Thyroid gland (tissue), 4 donors: ENCODE data around the gene FCHSD2. TPM values are rescaled to one million over a fixed set of nuclear protein-coding genes. Genes with fewer than 3 reads are reported as not detected.
"Not testable (repeated sequence)": the region's sequence is repeated elsewhere in the genome, so short reads cannot be mapped to it uniquely, and the experiment has no call there.

Experiments used
- DNase-seq, 2 donors: peaks; one replicate each; pipeline ENCODE4 v3.0.0-alpha.2; 2019
- H3K27ac ChIP-seq, 3 donors: fragments of 200-600 bp; sonication (generic); 1 replicate in 2 of 3; 2 replicates in 1 of 3; pipeline ENCODE4 v1.5.1; 2016 to 2019; ENCODE audit warnings: mild to moderate bottlenecking in 1 of 3, moderate library complexity in 1 of 3
- H3K27me3 ChIP-seq: fragments of 200-600 bp; sonication (generic); one replicate; pipeline ENCODE4 v1.5.1; 2019
- H3K36me3 ChIP-seq, 2 donors: fragments of 200-600 bp; sonication (generic); one replicate each; pipeline ENCODE4 v1.5.1; 2016 to 2019
- H3K4me1 ChIP-seq, 2 donors: fragments of 200-600 bp; sonication (generic); one replicate each; pipeline ENCODE4 v1.5.1; 2017 to 2019
- H3K4me3 ChIP-seq, 3 donors: fragments of 200-600 bp; sonication (generic); replicated peaks in 1 of 3; 1 replicate in 2 of 3; 2 replicates in 1 of 3; pipeline ENCODE4 v1.5.1; 2016; ENCODE audit warnings: mild to moderate bottlenecking in 1 of 3
- H3K9me3 ChIP-seq: fragments of 200-600 bp; sonication (generic); one replicate; pipeline ENCODE4 v1.5.1; 2017
- CTCF ChIP-seq, 6 experiments: fragments of 200-600 bp in 3 of 6; fragments of 450-650 bp in 3 of 6; sonication (generic) in 3 of 6; IDR thresholded peaks; one replicate each; pipeline ENCODE4 v1.5.1; 2016 to 2019; ENCODE audit warnings: antibody characterized with exemption in 6 of 6, mild to moderate bottlenecking in 2 of 6, inconsistent platforms in 1 of 6, moderate library complexity in 1 of 6
- POLR2A ChIP-seq, 2 donors: fragments of 450-650 bp; IDR thresholded peaks; one replicate each; pipeline ENCODE4 v1.6.1; 2017; ENCODE audit warnings: antibody characterized with exemption in 2 of 2, mild to moderate bottlenecking in 2 of 2, moderate library complexity in 1 of 2
- WGBS, 2 donors: methylation state at CpG; one replicate each; pipeline ENCODE4 v1.1.5; 2017; 5-methylcytosine and 5-hydroxymethylcytosine counted together
- intact Hi-C: fragments of 100-400 bp; cut with DNase I; formaldehyde crosslinking; loops from one replicate; pipeline ENCODE4 v1.15.1; 2023
- total RNA-seq, 4 donors: library from RNA; depleted of rRNA; stranded (reverse); fragments of >200 nt; gene quantifications; one replicate each; pipeline ENCODE4 v1.2.3, GENCODE V29; 2016

Gene FCHSD2
- total RNA-seq, 4 donors from 2014 or later = 13.5 to 21.7 (median 16.9) TPM

- Histone ChIP-seq H3K4me3 (peak overlapping the region; percentile 11 to 81 (median 69)), H3K27ac (peak overlapping the region; percentile 68 to 98 (median 87)), H3K4me1 (peaks cover 24 to 30% of the 10 kb centered on the region in 2 donors), H3K27me3 (no peaks in the 10 kb centered on the region), H3K36me3 (no peaks in the 10 kb centered on the region), H3K9me3 (no peaks in the 10 kb centered on the region)
- intact Hi-C loops = no loop called here
- TF ChIP-seq POLR2A (IDR thresholded peaks at IDR 0.05) (no peak), CTCF (IDR thresholded peaks at IDR 0.05) (peak in 1 of 6 experiments; percentile 6)
- peak; percentile 81 to 82 for DNase-seq
- 2 to 3% methylated on average over 12 to 16 of the region's 47 CpGs for WGBS, 2 donors
These were observed 328.3 kb downstream of the FCHSD2 start for GRCh38 chr11:72813740-72814285.

- Histone ChIP-seq H3K27ac (peak overlapping the region; percentile 68 to 98 (median 87)), H3K36me3 (no peaks in the 10 kb centered on the region), H3K4me3 (peak overlapping the region; percentile 11 to 81 (median 69)), H3K4me1 (peaks cover 24 to 30% of the 10 kb centered on the region in 2 donors), H3K9me3 (no peaks in the 10 kb centered on the region), H3K27me3 (no peaks in the 10 kb centered on the region)
- intact Hi-C loops = no loop called here
- peak; percentile 35 to 44 for DNase-seq
- WGBS, 2 donors = 22 to 27% methylated on average over 17 to 24 of the region's 24 CpGs
- TF ChIP-seq CTCF (IDR thresholded peaks at IDR 0.05) (peak in 4 of 6 experiments; percentile 20 to 41 (median 31)), POLR2A (IDR thresholded peaks at IDR 0.05) (no peak)
These were observed 329.0 kb downstream of the FCHSD2 start for GRCh38 chr11:72812967-72813739.

GRCh38 chr11:72812604-72812966 lies 329.5 kb downstream of the FCHSD2 start:
- no peak for DNase-seq
- H3K27me3 ChIP-seq = no peaks in the 10 kb centered on the region
- H3K4me3 ChIP-seq = no peak overlapping the region
- no peaks in the 10 kb centered on the region for H3K36me3 ChIP-seq
- intact Hi-C loops = no loop called here
- H3K4me1 ChIP-seq = peaks cover 24 to 30% of the 10 kb centered on the region in 2 donors
- WGBS, 2 donors = 56 to 74% methylated on average over 3 to 4 of the region's 4 CpGs
- no peaks in the 10 kb centered on the region for H3K9me3 ChIP-seq
- TF ChIP-seq POLR2A (IDR thresholded peaks at IDR 0.05) (no peak), CTCF (IDR thresholded peaks at IDR 0.05) (no peak)
- H3K27ac ChIP-seq = no peak overlapping the region

- DNase-seq, intact Hi-C loops, H3K27ac ChIP-seq, H3K4me3 ChIP-seq, H3K27me3 ChIP-seq, H3K9me3 ChIP-seq, H3K36me3 ChIP-seq: not testable (repeated sequence)
- 96 to 98% methylated on average over 10 of the region's 10 CpGs for WGBS, 2 donors
- peaks cover 24 to 30% of the 10 kb centered on the region in 2 donors for H3K4me1 ChIP-seq
These were observed 330.4 kb downstream of the FCHSD2 start for GRCh38 chr11:72811686-72812085.

GRCh38 chr11:72808331-72808798 lies 333.8 kb downstream of the FCHSD2 start:
- no peak for DNase-seq
- no peak overlapping the region for H3K27ac ChIP-seq
- WGBS, 2 donors = 94% methylated on average over 4 of the region's 4 CpGs
- peaks cover 10 to 19% of the 10 kb centered on the region in 2 donors for H3K4me1 ChIP-seq
- no peaks in the 10 kb centered on the region for H3K36me3 ChIP-seq
- H3K27me3 ChIP-seq = no peaks in the 10 kb centered on the region
- intact Hi-C loops = no loop called here
- no peak overlapping the region for H3K4me3 ChIP-seq
- TF ChIP-seq CTCF (IDR thresholded peaks at IDR 0.05) = no peak
- TF ChIP-seq POLR2A (IDR thresholded peaks at IDR 0.05) = no peak
- H3K9me3 ChIP-seq = no peaks in the 10 kb centered on the region
